Upper lobe of left lung (tissue), 4 donors: Measurements from ENCODE around the gene SLC47A1.
"Not testable (repeated sequence)": the region's sequence is repeated elsewhere in the genome, so short reads cannot be mapped to it uniquely, and the experiment has no call there.

Experiments used
- CTCF ChIP-seq, 6 experiments: fragments of 450-650 bp in 4 of 6; fragments of 200-600 bp in 2 of 6; sonication (generic) in 2 of 6; IDR thresholded peaks; one replicate each; pipeline ENCODE4 v1.5.1; 2016 to 2019; ENCODE audit warnings: antibody characterized with exemption in 6 of 6
- EP300 ChIP-seq, 4 donors: sonication (generic); formaldehyde crosslinking; IDR thresholded peaks; one replicate each; pipeline ENCODE4 v1.5.1; 2017; ENCODE audit warnings: antibody characterized with exemption in 4 of 4, control low read depth in 2 of 4
- POLR2A ChIP-seq, 4 donors: fragments of 450-650 bp; IDR thresholded peaks; one replicate each; pipeline ENCODE4 v1.5.1; 2016 to 2017; ENCODE audit warnings: antibody characterized with exemption in 4 of 4, mild to moderate bottlenecking in 2 of 4
- POLR2AphosphoS5 ChIP-seq, 2 donors: sonication (generic); formaldehyde crosslinking; IDR thresholded peaks; one replicate each; pipeline ENCODE4 v1.5.1; 2017; ENCODE audit warnings: antibody characterized with exemption in 2 of 2

- TF ChIP-seq POLR2A, CTCF, POLR2AphosphoS5, EP300 (IDR thresholded peaks at IDR 0.05): not testable (repeated sequence)
Observed at GRCh38 chr17:19526950-19527349, 6.7 kb upstream of the SLC47A1 start.
